ENCODE measurements around the gene H2BK1.

The H2BK1 gene

GRCh38 chr7:151238190-151238810 is 28.0 kb upstream of the H2BK1 start:
- CTCF ChIA-PET, result no interaction called here
- TF ChIP-seq FOXM1 (IDR thresholded peaks at IDR 0.05; ENCODE audit: borderline replicate concordance), result no peak
- no peak for TF ChIP-seq FOXK2 (IDR thresholded peaks at IDR 0.05)
- TF ChIP-seq SP1 (IDR thresholded peaks at IDR 0.05), result no peak
- no peak for TF ChIP-seq FOXA1 (IDR thresholded peaks at IDR 0.05)
- TF ChIP-seq SUZ12 (IDR thresholded peaks at IDR 0.05), result no peak
- TF ChIP-seq NFRKB (IDR thresholded peaks at IDR 0.05), result no peak
- POLR2A ChIA-PET, result interaction anchor here (2.0 kb wide), 1 partner anchor 9 kb away, joined by 6 read pairs; no protein-coding TSS in a partner anchor
- no peak for DNase-seq (ENCODE audit: extremely low spot score)

- ChIA-PET CTCF (interaction anchor here (0.6 to 1.9 kb wide), 2 partner anchors 9 to 66 kb away, joined by 5 to 12 read pairs; no protein-coding TSS in a partner anchor), POLR2A (interaction anchor here (1.0 to 2.6 kb wide), 4 partner anchors 10 to 14 kb away, joined by 3 to 36 read pairs (median 5); partner anchors contain the start of gene ABCF2)
- DNase-seq (ENCODE audit: extremely low spot score), result no peak
- TF ChIP-seq ZNF384 (IDR thresholded peaks at IDR 0.05) (no peak), TARDBP (IDR thresholded peaks at IDR 0.05) (no peak), L3MBTL2 (conservative IDR thresholded peaks at IDR 0.05) (no peak), FOXM1 (IDR thresholded peaks at IDR 0.05; ENCODE audit: borderline replicate concordance) (no peak), HDGF (IDR thresholded peaks at IDR 0.05; ENCODE audit: borderline replicate concordance) (no peak), LEF1 (IDR thresholded peaks at IDR 0.05; ENCODE audit: borderline replicate concordance) (no peak), NFRKB (IDR thresholded peaks at IDR 0.05) (no peak), CTBP1 (IDR thresholded peaks at IDR 0.05; ENCODE audit: borderline replicate concordance) (no peak), PKNOX1 (IDR thresholded peaks at IDR 0.05) (no peak), FOXA1 (IDR thresholded peaks at IDR 0.05) (no peak), SUZ12 (IDR thresholded peaks at IDR 0.05) (no peak), BHLHE40 (IDR thresholded peaks at IDR 0.05; ENCODE audit: borderline replicate concordance) (no peak), ARNT (IDR thresholded peaks at IDR 0.05) (no peak), FOXK2 (IDR thresholded peaks at IDR 0.05) (no peak)
These were observed 27.2 kb upstream of the H2BK1 start for GRCh38 chr7:151237244-151238189.

GRCh38 chr7:151236406-151236805 is 26.1 kb upstream of the H2BK1 start:
- CTCF ChIA-PET, result interaction anchor here (0.6 to 4.8 kb wide), 3 partner anchors 8 to 23 kb away, joined by 3 to 31 read pairs (median 12); no protein-coding TSS in a partner anchor
- POLR2A ChIA-PET, result interaction anchor here (0.8 to 2.6 kb wide), 6 partner anchors 8 to 15 kb away, joined by 3 to 36 read pairs (median 4); partner anchors contain the start of gene ABCF2

GRCh38 chr7:151235091-151235787 is 25.0 kb upstream of the H2BK1 start:
- CTCF ChIA-PET, result interaction anchor here (0.8 to 4.8 kb wide), 3 partner anchors 9 to 12 kb away, joined by 3 to 31 read pairs (median 3); no protein-coding TSS in a partner anchor
- DNase-seq (ENCODE audit: extremely low spot score), result no peak
- TF ChIP-seq TARDBP (IDR thresholded peaks at IDR 0.05) (no peak), L3MBTL2 (conservative IDR thresholded peaks at IDR 0.05) (no peak), FOXM1 (IDR thresholded peaks at IDR 0.05; ENCODE audit: borderline replicate concordance) (no peak), BHLHE40 (IDR thresholded peaks at IDR 0.05; ENCODE audit: borderline replicate concordance) (no peak), PKNOX1 (IDR thresholded peaks at IDR 0.05) (no peak), FOXK2 (IDR thresholded peaks at IDR 0.05) (no peak), ELF4 (IDR thresholded peaks at IDR 0.05) (no peak), ZNF384 (IDR thresholded peaks at IDR 0.05) (no peak), CTBP1 (IDR thresholded peaks at IDR 0.05; ENCODE audit: borderline replicate concordance) (no peak), NFRKB (IDR thresholded peaks at IDR 0.05) (no peak), ARNT (IDR thresholded peaks at IDR 0.05) (no peak), HDGF (IDR thresholded peaks at IDR 0.05; ENCODE audit: borderline replicate concordance) (no peak), SP1 (IDR thresholded peaks at IDR 0.05) (no peak), FOXA1 (IDR thresholded peaks at IDR 0.05) (no peak), LEF1 (IDR thresholded peaks at IDR 0.05; ENCODE audit: borderline replicate concordance) (no peak), SUZ12 (IDR thresholded peaks at IDR 0.05) (no peak)
- POLR2A ChIA-PET, result interaction anchor here (0.5 to 2.6 kb wide), 3 partner anchors 8 to 204 kb away, joined by 3 to 36 read pairs (median 5); partner anchors contain the start of gene ABCF2

More at GRCh38 chr7:151236406-151236805, 26.1 kb upstream of the H2BK1 start:
- DNase-seq (ENCODE audit: extremely low spot score), result no peak
- TF ChIP-seq ZNF384 (IDR thresholded peaks at IDR 0.05) (no peak), LEF1 (IDR thresholded peaks at IDR 0.05; ENCODE audit: borderline replicate concordance) (no peak), FOXM1 (IDR thresholded peaks at IDR 0.05; ENCODE audit: borderline replicate concordance) (no peak), HDGF (IDR thresholded peaks at IDR 0.05; ENCODE audit: borderline replicate concordance) (no peak), PKNOX1 (IDR thresholded peaks at IDR 0.05) (no peak), SP1 (IDR thresholded peaks at IDR 0.05) (no peak), ARNT (IDR thresholded peaks at IDR 0.05) (no peak), FOXK2 (IDR thresholded peaks at IDR 0.05) (no peak)

GRCh38 chr7:151233804-151234203 is 23.5 kb upstream of the H2BK1 start:
- POLR2A ChIA-PET, result interaction anchor here (2.1 to 2.3 kb wide), 2 partner anchors 15 to 18 kb away, joined by 7 to 10 read pairs; no protein-coding TSS in a partner anchor
- no peak for DNase-seq (ENCODE audit: extremely low spot score)
- CTCF ChIA-PET, result interaction anchor here (0.6 to 4.8 kb wide), 3 partner anchors 9 to 110 kb away, joined by 3 to 31 read pairs (median 4); no protein-coding TSS in a partner anchor
- no peak for TF ChIP-seq HDGF (IDR thresholded peaks at IDR 0.05; ENCODE audit: borderline replicate concordance)
- no peak for TF ChIP-seq SUZ12 (IDR thresholded peaks at IDR 0.05)
- TF ChIP-seq ARNT (IDR thresholded peaks at IDR 0.05), result no peak
- no peak for TF ChIP-seq FOXK2 (IDR thresholded peaks at IDR 0.05)
- no peak for TF ChIP-seq CTBP1 (IDR thresholded peaks at IDR 0.05; ENCODE audit: borderline replicate concordance)
- TF ChIP-seq ELF4 (IDR thresholded peaks at IDR 0.05), result no peak
- no peak for TF ChIP-seq ZNF384 (IDR thresholded peaks at IDR 0.05)
- TF ChIP-seq FOXA1 (IDR thresholded peaks at IDR 0.05), result no peak
- no peak for TF ChIP-seq FOXM1 (IDR thresholded peaks at IDR 0.05; ENCODE audit: borderline replicate concordance)
- no peak for TF ChIP-seq PKNOX1 (IDR thresholded peaks at IDR 0.05)
- TF ChIP-seq TARDBP (IDR thresholded peaks at IDR 0.05), result no peak
- TF ChIP-seq BHLHE40 (IDR thresholded peaks at IDR 0.05; ENCODE audit: borderline replicate concordance), result no peak
- no peak for TF ChIP-seq LEF1 (IDR thresholded peaks at IDR 0.05; ENCODE audit: borderline replicate concordance)
- TF ChIP-seq L3MBTL2 (conservative IDR thresholded peaks at IDR 0.05), result no peak
- TF ChIP-seq NFRKB (IDR thresholded peaks at IDR 0.05), result no peak
- no peak for TF ChIP-seq SP1 (IDR thresholded peaks at IDR 0.05)

Data from HEK293T (cell line).